Vagina (tissue), 2 donors: ENCODE results near the gene PRODH. TPM values are rescaled to one million over a fixed set of nuclear protein-coding genes. Genes with fewer than 3 reads are reported as not detected.
"Not testable (repeated sequence)": the region's sequence is repeated elsewhere in the genome, so short reads cannot be mapped to it uniquely, and the experiment has no call there.

ENCODE experiments used
- DNase-seq, 2 donors: peaks; one replicate each; pipeline ENCODE4 v3.0.0-alpha.2; 2017; ENCODE audit errors: extremely low spot score in 2 of 2
- H3K27ac ChIP-seq: fragments of 200-600 bp; sonication (generic); one replicate; pipeline ENCODE4 v1.5.1; 2019
- H3K27me3 ChIP-seq: fragments of 200-600 bp; sonication (generic); one replicate; pipeline ENCODE4 v1.5.1; 2019
- H3K36me3 ChIP-seq, 2 donors: fragments of 200-600 bp; sonication (generic); one replicate each; pipeline ENCODE4 v1.5.1; 2017 to 2019
- H3K4me1 ChIP-seq: fragments of 200-600 bp; sonication (generic); one replicate; pipeline ENCODE4 v1.5.1; 2019
- H3K4me3 ChIP-seq, 2 donors: fragments of 200-600 bp; sonication (generic); 1 replicate in 1 of 2; 2 replicates in 1 of 2; pipeline ENCODE4 v1.5.1; 2016 to 2019
- H3K9me3 ChIP-seq: fragments of 200-600 bp; sonication (generic); one replicate; pipeline ENCODE4 v1.5.1; 2019
- POLR2A ChIP-seq, 2 donors: fragments of 450-650 bp; IDR thresholded peaks; one replicate each; pipeline ENCODE4 v1.6.1; 2017; ENCODE audit warnings: antibody characterized with exemption in 2 of 2, mild to moderate bottlenecking in 2 of 2, moderate library complexity in 2 of 2
- POLR2AphosphoS5 ChIP-seq, 2 donors: sonication (generic); formaldehyde crosslinking; IDR thresholded peaks; one replicate each; pipeline ENCODE4 v1.9.0; 2017; ENCODE audit warnings: antibody characterized with exemption in 2 of 2, mild to moderate bottlenecking in 2 of 2, low read depth in 1 of 2; ENCODE audit not compliant: insufficient read depth in 1 of 2
- intact Hi-C: fragments of 100-400 bp; cut with DNase I; formaldehyde crosslinking; loops from one replicate; pipeline ENCODE4 v1.15.1; 2023
- total RNA-seq: library from RNA; depleted of rRNA; stranded (reverse); fragments of >200 nt; gene quantifications from one replicate; pipeline ENCODE4 v1.2.3, GENCODE V29; 2016
- TF ChIP-seq, protein P1 (sequence below), 3 experiments: fragments of 450-650 bp in 2 of 3; fragments of 200-600 bp in 1 of 3; sonication (generic) in 1 of 3; IDR thresholded peaks; one replicate each; pipeline ENCODE4 v1.5.1; 2017 to 2019; ENCODE audit warnings: antibody characterized with exemption in 3 of 3, mild to moderate bottlenecking in 2 of 3, moderate library complexity in 2 of 3

PRODH gene
- total RNA-seq, 1 donor from 2014 or later, result 17.4 TPM

DNA sequence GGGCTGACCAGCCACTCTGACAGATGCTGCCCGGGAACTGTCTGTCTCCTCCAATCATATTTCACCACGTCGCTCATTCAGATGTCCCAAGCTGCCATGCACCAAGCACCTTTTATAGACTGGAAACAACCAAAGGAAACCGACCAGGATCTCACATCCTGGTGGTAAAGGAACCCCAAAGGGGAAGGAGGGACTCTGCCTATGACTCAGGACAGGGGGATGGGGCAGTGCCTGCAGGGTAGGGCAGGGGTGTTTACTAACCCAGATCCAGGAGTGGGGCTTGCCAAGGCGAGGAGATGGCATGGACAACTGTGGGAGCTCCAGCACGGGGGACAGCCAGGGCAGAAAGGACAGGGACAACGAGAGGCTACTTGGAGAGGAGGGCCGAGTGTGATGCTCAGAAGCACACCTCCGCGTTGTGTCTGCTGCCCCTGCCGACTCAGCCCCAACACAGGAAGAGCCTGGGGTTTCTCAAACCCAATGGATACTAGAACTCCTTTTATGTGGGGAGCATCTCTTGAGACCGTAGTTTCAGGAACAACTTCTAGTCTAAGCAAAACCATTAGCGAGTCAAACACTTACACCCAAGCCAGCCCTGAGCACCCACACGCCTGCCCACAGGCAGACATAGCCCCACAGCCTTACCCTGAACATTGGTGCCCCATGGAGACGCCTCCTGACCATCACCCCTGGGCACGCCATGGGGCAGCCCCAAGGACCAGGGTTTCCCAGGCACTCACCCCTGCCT is 4.0 kb downstream of the PRODH start:
- H3K27ac ChIP-seq, result no peak overlapping the region
- H3K4me1 ChIP-seq, result no peaks in the 10 kb centered on the region
- no peaks in the 10 kb centered on the region for H3K27me3 ChIP-seq
- no peak for DNase-seq
- TF ChIP-seq POLR2A (IDR thresholded peaks at IDR 0.05) (no peak), POLR2AphosphoS5 (IDR thresholded peaks at IDR 0.05; ENCODE audit: insufficient read depth in 1 of 2, low read depth in 1 of 2) (no peak)
- TF ChIP-seq, protein P1, sequence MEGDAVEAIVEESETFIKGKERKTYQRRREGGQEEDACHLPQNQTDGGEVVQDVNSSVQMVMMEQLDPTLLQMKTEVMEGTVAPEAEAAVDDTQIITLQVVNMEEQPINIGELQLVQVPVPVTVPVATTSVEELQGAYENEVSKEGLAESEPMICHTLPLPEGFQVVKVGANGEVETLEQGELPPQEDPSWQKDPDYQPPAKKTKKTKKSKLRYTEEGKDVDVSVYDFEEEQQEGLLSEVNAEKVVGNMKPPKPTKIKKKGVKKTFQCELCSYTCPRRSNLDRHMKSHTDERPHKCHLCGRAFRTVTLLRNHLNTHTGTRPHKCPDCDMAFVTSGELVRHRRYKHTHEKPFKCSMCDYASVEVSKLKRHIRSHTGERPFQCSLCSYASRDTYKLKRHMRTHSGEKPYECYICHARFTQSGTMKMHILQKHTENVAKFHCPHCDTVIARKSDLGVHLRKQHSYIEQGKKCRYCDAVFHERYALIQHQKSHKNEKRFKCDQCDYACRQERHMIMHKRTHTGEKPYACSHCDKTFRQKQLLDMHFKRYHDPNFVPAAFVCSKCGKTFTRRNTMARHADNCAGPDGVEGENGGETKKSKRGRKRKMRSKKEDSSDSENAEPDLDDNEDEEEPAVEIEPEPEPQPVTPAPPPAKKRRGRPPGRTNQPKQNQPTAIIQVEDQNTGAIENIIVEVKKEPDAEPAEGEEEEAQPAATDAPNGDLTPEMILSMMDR (IDR thresholded peaks at IDR 0.05), result no peak
- no peaks in the 10 kb centered on the region for H3K9me3 ChIP-seq
- H3K36me3 ChIP-seq, result no peaks in the 10 kb centered on the region
- intact Hi-C loops, result no loop called here
- H3K4me3 ChIP-seq, result no peak overlapping the region

DNA sequence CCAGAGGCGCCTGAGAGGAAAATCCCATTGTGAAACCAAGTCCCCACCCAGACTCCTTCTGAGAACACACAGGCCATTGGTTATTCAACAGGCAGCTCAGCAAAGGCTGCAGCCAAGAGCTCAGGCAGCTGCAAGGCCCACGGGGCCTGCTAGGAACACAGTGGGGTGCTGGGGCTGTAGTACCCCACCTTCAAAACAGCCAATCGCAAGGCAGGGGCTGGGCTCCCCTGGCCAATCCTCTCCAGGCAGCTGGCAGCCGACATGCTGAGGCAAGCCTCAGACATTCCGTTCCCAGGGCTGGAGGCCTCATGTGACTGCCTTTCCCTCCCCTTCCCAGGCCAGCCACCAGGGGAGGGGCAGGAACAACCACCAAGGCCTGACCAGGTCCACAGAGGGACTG is 6.6 kb downstream of the PRODH start:
- TF ChIP-seq, protein P1 (IDR thresholded peaks at IDR 0.05), result no peak
- TF ChIP-seq POLR2A (IDR thresholded peaks at IDR 0.05), result no peak
- no peak for TF ChIP-seq POLR2AphosphoS5 (IDR thresholded peaks at IDR 0.05; ENCODE audit: insufficient read depth in 1 of 2, low read depth in 1 of 2)
- intact Hi-C loops, result no loop called here
- Histone ChIP-seq H3K4me1 (no peaks in the 10 kb centered on the region), H3K27ac (no peak overlapping the region), H3K27me3 (no peaks in the 10 kb centered on the region), H3K4me3 (no peak overlapping the region), H3K9me3 (no peaks in the 10 kb centered on the region), H3K36me3 (no peaks in the 10 kb centered on the region)
- no peak for DNase-seq

DNA sequence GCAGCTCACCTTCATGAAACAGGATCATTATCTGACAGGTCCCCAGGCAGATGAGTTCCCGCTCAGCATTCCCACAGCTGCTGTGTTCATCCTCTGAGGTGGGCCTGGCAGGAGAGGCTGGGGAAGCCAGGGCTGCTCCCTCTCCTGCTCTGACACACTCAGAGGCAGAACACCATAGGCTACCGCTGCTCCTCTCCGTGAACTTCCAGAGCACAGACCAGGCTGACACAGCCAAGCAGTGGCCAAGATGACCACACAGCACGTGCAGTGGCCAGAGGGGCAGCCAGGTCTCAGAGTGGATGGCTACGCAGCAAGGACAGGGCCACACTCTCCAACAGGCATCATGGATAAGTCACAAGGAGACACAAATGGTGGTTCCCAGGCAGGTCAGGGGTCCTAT is 8.5 kb downstream of the PRODH start:
- H3K27me3 ChIP-seq, result no peaks in the 10 kb centered on the region
- H3K27ac ChIP-seq, result no peak overlapping the region
- TF ChIP-seq POLR2A (IDR thresholded peaks at IDR 0.05) (no peak), POLR2AphosphoS5 (IDR thresholded peaks at IDR 0.05; ENCODE audit: insufficient read depth in 1 of 2, low read depth in 1 of 2) (no peak)
- TF ChIP-seq, protein P1 (IDR thresholded peaks at IDR 0.05), result no peak
- H3K4me3 ChIP-seq, result no peak overlapping the region
- no peaks in the 10 kb centered on the region for H3K9me3 ChIP-seq
- H3K4me1 ChIP-seq, result no peaks in the 10 kb centered on the region
- DNase-seq, result no peak
- H3K36me3 ChIP-seq, result no peaks in the 10 kb centered on the region
- intact Hi-C loops, result no loop called here

GRCh38 chr22:18927020-18927419 is 9.1 kb downstream of the PRODH start:
- H3K27me3 ChIP-seq, result no peaks in the 10 kb centered on the region
- H3K9me3 ChIP-seq, result no peaks in the 10 kb centered on the region
- H3K27ac ChIP-seq, result no peak overlapping the region
- intact Hi-C loops, result no loop called here
- H3K4me1 ChIP-seq, result no peaks in the 10 kb centered on the region
- no peak overlapping the region for H3K4me3 ChIP-seq
- TF ChIP-seq, protein P1 (IDR thresholded peaks at IDR 0.05), result no peak
- TF ChIP-seq POLR2A (IDR thresholded peaks at IDR 0.05), result no peak
- no peak for TF ChIP-seq POLR2AphosphoS5 (IDR thresholded peaks at IDR 0.05; ENCODE audit: insufficient read depth in 1 of 2, low read depth in 1 of 2)
- no peak for DNase-seq
- H3K36me3 ChIP-seq, result no peaks in the 10 kb centered on the region

DNA sequence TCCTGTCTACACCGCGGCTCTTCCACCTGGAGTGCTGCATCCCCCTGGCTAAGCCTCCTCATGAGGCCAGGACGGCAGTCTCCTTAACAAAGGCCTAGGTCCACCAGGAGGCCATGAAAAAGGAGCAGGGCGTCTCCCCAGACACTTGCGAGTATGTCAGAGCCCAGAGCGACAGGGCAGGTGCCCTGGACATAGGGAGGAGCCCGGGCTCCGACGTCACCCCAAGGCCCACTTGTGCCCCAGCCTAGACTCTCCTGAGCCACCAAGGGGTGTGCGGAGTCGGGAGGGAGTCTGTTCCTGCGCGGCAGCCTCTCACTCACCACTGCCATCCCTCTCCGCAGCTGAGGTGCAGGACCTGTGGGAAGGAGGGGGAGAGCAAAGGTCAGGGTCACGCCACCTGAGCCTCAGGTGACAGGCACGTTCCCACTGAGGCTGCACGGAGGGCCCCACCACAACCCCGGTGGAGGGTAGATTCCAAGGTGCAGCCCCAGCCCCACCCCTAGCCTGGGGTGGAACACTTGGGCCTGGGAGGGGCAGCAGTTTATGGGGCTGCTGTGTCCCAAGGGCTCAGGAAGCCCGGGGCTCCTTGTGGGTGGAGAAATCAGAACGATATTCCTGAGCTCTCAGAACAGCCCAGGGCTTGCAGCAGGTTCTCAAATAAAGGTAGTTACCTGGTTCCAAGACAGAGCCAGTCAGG is 10.6 kb downstream of the PRODH start:
- H3K36me3 ChIP-seq, result no peaks in the 10 kb centered on the region
- DNase-seq, result no peak
- H3K4me3 ChIP-seq, result no peak overlapping the region
- no peaks in the 10 kb centered on the region for H3K27me3 ChIP-seq
- no peaks in the 10 kb centered on the region for H3K9me3 ChIP-seq
- no peak for TF ChIP-seq POLR2AphosphoS5 (IDR thresholded peaks at IDR 0.05; ENCODE audit: insufficient read depth in 1 of 2, low read depth in 1 of 2)
- TF ChIP-seq, protein P1 (IDR thresholded peaks at IDR 0.05), result no peak
- TF ChIP-seq POLR2A (IDR thresholded peaks at IDR 0.05), result no peak
- intact Hi-C loops, result no loop called here
- no peak overlapping the region for H3K27ac ChIP-seq
- no peaks in the 10 kb centered on the region for H3K4me1 ChIP-seq

DNA sequence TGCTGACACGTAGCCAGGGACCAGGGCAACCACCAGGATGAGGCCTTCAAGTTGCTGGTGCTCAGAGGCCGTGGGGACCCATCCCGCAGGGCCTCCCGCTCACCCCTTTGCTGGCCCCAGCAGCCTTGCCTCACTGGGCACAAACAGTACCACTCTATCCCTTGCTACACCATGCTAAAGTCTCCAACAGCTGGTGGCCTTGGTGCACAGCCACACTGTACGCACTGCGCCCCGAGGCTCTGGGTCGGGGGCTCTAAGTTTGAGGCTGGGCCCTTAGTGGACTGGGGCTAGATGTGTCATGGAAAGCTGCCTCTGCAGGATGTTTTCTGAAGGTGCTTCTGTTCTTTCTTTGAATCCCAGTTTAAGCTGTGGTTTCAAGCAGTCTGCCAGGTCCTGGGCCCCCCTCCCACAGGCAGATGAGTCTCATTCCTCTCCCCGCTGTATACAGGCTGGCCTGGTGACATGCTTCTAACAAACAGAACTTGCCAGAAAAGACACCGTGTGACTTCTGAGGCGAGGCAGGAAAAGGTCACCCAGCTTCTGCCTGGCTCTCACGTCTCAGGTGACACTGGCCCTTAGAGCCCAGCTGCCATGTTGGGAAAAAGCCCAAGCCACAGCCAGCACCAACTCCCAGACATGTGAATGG is 15.7 kb downstream of the PRODH start:
- H3K9me3 ChIP-seq, H3K4me1 ChIP-seq, H3K27ac ChIP-seq, intact Hi-C loops, H3K36me3 ChIP-seq, H3K4me3 ChIP-seq, DNase-seq, H3K27me3 ChIP-seq: not testable (repeated sequence)

DNA sequence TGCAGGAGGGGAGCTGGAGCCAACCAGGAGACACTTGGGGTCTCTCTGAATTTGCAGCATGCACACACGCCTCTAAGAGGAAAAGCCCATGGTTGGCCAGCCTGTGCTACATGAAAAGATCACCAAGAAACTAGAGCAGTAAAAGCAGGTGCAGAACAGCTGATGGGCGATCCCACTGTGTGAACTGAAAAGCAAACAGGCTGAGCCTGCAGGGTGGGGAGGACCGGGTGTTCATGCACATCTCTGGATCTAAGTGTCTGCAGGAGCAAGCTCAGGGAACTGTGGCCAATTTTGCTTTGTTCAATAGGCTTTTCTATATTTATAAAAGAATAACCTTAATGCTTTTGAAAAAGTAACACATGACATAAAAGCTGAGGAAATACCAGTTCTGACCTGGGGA is 18.3 kb downstream of the PRODH start:
- intact Hi-C loops, H3K27ac ChIP-seq, H3K4me3 ChIP-seq, H3K27me3 ChIP-seq, H3K36me3 ChIP-seq, DNase-seq, H3K9me3 ChIP-seq, H3K4me1 ChIP-seq: not testable (repeated sequence)
